Stomach (tissue), 4 donors: ENCODE results near the gene MS4A15.

Source experiments
- POLR2A ChIP-seq, 4 donors: fragments of 450-650 bp; IDR thresholded peaks; one replicate each; pipeline ENCODE4 v1.6.1; 2016; ENCODE audit warnings: antibody characterized with exemption in 4 of 4, control low read depth in 2 of 4, mild to moderate bottlenecking in 1 of 4, moderate library complexity in 1 of 4
- POLR2AphosphoS5 ChIP-seq, 3 donors: sonication (generic); formaldehyde crosslinking; IDR thresholded peaks; one replicate each; pipeline ENCODE4 v1.6.1; 2016; ENCODE audit warnings: antibody characterized with exemption in 3 of 3
- TF ChIP-seq, protein P1 (sequence below), 7 experiments: fragments of 450-650 bp in 4 of 7; fragments of 200-600 bp in 3 of 7; sonication (generic) in 3 of 7; IDR thresholded peaks; one replicate each; pipeline ENCODE4 v1.5.1; 2016 to 2019; ENCODE audit warnings: antibody characterized with exemption in 7 of 7, control low read depth in 2 of 7, mild to moderate bottlenecking in 1 of 7

DNA sequence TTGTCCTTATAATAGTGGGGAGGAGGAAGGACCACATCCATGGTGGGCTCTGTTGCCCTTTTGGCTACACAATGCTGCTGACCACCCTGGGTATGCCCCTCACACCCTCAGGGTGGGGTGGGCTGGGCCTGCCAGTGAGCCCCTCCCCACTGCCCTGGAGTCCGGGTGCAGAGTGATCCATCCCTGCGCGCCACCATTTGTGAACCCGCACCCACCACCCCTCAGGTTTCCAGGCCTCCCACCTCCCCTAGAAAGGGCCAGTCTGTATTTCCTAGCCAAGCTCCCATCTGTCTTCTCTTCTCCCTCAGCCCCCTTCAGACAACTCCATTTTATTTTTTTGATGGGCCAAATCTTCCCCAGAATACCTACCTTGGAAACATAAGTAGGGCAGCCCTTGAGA, 53.5 kb downstream of the MS4A15 start:
- TF ChIP-seq, protein P1, sequence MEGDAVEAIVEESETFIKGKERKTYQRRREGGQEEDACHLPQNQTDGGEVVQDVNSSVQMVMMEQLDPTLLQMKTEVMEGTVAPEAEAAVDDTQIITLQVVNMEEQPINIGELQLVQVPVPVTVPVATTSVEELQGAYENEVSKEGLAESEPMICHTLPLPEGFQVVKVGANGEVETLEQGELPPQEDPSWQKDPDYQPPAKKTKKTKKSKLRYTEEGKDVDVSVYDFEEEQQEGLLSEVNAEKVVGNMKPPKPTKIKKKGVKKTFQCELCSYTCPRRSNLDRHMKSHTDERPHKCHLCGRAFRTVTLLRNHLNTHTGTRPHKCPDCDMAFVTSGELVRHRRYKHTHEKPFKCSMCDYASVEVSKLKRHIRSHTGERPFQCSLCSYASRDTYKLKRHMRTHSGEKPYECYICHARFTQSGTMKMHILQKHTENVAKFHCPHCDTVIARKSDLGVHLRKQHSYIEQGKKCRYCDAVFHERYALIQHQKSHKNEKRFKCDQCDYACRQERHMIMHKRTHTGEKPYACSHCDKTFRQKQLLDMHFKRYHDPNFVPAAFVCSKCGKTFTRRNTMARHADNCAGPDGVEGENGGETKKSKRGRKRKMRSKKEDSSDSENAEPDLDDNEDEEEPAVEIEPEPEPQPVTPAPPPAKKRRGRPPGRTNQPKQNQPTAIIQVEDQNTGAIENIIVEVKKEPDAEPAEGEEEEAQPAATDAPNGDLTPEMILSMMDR (IDR thresholded peaks at IDR 0.05): no peak
- TF ChIP-seq POLR2A (IDR thresholded peaks at IDR 0.05) (no peak), POLR2AphosphoS5 (IDR thresholded peaks at IDR 0.05) (no peak)
